SKM-1 (cell line): Measurements from ENCODE around the gene CRY2.

ENCODE experiments used
- DNase-seq: peaks from one replicate; lab custom pipeline; 2025; ENCODE audit not compliant: unreplicated experiment; lab: John Stamatoyannopoulos, UW

CRY2 gene

DNA sequence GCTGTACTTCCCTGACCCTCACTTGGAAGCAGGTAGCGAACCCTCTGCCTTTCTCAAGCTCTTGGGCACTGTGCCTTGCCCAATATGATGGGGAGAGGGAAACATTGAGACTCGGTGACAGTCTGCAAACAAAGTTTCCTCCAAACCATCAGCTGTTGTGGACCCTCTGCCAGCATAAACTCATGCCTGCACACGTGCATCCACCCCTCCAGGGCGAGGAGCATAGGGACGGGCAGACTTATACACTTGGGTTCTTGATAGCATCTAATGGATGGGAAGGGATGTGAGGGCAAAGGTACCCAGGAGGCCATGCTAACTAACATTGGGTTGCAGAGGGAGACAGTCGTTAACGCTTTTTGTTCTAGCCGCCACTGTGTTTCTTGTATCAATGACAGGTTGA, 29.9 kb downstream of the CRY2 start:
- no peak for DNase-seq

DNA sequence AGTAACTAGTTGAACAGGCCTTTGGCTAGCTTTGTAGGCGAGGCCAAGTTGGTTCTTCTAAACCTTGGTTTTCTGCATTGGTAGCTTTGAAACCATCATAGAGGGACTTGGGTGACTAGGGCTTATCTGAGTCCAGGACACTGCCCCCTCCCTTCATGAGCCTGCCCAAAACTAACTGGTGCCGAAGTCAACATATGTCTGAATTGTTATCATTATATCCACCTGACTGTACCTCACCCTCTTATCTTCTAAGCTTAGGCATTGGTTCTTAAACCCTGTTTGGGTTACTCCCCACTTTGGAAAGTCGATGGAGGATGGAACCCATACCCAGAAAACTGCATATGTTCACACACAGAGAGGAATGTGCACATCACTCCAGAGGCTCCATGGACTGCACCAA, 30.6 kb downstream of the CRY2 start:
- DNase-seq: no peak

DNA sequence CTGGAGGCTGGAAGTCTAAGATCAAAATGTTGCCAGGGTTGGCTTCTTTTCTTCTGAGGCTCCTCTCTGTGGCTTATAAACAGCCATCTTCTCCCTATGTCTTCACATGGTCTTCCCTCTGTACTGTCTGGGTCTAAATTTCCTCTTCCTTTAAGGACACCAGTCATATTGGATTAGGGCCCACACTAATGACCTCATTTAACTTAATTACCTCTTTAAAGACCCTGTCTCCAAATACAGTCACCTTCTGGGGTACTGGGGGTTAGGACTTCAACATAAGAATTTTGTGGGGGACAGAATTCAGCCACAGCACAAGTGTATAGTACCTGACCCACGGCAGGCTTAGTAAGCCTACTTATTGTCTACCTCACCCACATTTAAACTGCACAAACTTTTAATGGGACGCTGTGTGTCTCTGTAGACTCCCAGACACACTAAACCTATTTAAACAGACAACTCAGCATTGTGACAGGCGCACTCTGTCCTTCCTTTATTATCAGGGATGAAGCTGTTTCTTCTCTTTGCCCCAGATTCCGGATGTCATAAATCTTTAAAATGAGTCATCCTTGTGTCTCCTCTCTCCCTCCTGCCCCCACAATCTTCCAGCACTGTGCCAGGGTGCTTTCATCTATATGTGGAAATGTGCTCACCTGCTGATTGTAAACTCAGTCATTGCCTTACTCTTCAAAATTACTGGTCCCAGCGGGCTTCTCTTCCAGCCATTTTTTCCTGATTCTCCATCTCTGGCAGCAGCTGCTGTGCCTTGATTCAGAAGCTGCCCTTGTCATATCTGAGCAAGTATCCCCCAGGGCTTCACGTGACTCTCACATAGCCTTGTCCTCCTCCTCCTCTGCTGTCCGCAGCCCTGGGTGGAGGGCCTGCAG, 32.8 kb downstream of the CRY2 start:
- no peak for DNase-seq

DNA sequence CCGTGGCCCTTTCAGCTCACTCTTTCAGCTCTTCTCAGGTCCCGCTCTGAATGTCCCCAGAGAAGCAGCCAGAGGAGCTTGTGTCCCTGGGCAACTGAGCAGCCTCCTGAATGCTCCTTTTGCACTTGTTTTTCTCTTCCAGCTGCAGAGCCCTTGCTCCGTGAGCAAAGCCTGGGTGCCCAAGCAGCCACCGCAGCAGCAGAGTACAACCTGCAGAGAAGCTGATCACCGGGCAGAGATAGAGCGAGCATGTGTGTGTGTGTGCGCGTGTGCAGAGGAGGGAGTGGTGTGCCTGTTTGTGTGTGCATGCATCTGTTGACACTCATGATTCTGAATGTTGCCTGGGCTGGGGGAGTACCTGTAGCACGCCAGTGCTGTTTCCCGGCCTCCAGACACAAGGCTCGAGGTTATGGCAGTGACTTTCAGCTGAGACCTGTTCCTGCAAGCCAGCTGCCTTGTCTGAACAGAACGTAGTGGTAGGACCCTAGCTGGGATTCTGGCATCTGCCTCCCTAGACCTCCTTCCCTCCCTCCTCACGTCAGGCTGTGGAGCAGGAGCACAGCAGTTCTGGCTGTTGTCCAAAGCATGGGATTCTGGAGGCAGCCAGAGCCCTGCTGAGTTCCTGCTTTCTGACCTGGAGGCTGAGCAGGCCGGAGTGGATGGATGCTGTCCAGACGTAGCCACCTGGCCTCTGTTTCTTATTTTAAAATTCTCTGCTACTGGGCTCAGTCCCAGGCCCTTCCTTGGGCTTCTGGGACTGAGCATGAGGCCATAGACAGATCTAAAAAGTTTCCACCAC, 33.7 kb downstream of the CRY2 start:
- no peak for DNase-seq

DNA sequence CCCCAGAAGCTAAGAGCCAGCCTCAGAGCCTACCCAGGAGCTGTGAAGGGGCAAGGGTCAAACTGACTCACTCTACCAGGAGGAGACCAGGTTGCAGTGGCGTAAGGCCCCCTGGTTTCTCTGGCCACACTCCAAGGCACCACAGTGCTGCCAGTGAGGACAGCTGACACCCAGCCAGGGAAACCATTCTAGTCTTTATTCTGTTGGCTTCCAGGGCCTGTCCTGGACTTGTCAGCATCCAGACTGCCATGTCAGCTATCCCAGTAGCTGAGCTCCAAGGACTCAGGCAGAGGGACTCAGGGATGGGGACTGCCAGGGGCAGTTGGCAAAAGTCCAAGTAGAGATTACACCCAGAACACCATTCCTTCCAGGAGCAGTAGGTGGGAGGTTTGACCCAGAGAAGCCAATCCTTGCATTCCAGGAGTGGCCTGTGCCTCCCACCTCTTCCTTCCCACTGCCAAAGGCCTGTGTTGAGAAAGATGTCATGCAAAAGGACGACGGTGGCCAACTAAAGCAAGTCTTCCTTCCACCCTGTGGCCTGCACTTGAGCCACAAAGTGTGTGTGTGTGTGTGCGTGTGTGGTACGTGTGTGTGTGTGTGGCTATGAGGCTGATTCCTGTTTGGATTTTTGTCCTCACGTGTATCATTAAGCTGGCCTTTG, 34.6 kb downstream of the CRY2 start:
- DNase-seq: no peak

DNA sequence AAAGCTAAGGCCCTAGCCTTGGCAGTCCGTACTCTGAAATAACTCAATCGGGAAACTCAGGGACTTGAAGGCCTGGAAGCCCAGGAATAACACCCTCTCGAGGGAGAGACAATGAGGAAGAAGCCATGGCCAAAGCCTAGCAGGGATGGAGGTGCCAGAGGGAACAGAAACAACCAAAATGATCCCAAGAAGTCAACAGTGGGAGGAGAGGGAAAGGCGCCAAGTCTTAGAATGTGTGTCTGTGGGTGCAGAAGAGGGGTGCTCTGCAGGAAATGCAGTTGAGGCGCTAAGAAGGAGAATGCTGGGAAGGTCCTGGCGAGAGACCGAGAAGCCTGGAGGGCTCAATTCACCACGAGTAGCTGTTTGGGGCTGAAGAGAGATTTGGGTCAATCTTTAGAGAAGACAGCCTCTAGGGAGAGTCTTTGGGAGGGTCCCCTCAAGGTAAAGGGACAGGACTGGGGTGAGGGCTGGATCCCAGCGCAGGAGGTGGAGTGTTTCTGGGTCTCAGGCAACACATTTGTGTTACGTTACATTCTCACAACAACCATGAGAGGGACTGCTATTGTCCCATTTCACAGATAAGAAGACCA, 37.4 kb downstream of the CRY2 start:
- DNase-seq: no peak

DNA sequence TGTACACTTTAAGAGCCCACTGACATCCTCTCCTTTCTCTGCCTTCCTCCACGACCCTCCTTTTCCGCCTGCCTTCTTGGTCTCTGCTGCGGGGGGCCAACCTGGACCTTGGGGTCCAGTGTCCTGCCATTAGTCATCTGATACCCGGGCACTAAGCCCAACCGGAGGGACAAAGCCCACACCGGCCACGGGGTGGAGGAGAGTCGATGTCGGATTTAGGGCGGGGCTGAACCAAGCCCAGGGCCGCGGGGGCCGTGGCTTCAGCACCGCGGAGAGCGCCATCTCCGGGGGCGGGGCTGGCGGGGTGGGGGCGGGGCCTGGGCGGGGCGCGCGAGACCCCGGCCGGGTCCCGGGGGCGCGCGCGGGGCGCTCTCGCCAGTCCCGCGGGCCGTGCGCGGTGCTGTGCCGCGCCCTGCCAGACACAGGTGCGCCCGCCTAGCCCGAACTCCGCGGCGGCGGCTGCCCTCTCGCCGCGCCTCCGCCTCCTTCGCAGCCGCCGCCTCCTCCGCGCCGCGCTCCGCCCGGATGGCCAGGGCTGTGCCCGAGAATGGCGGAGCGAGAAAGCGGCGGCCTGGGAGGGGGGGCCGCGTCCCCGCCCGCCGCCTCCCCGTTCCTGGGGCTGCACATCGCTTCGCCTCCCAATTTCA, 38.1 kb downstream of the CRY2 start, which contains the start of gene MAPK8IP1:
Gene MAPK8IP1 (plus strand): TSS at position 378 of the 647 bp plus-strand sequence. CDS start 170 bp downstream, at position 548.
- no peak for DNase-seq

DNA sequence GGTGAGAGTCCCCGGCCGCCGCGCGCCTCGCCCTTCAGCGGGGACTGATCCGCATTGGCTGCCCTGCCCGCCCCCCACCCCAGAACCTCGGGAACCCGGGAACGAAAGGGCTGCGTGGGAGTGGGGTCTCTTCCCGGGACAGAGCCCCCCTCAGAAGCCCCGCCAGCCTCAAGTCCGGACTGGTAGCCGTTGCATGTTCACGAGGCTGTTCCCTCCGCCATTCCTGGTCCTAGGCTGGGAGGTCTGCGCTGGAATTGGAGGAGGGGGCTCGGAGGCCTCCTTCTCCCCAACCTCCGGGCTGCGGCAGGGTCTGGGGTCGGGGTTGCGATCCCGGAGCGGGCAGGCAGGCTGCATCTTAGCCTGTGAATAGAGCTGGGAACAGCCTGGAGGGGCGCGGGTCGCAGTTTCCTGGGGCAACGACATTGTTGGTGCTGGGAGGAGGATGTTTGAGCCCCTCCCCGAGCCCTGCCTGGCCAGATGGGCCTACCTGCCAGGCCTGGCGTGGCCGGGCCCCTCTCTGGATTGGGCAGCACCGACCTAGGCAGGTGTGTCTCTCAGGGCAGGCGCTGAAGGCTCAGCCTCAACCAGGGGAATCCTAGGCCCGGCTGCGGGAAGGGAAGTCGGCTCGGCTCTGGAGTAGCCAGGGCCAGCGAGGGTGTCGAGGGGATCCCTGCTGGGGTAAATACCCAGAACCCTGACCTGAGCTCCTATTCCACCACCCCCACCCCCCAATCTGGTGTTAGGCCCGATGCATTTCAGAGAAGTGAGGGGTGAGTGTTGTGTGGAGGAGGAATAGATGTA, 38.8 kb downstream of the CRY2 start:
- no peak for DNase-seq

DNA sequence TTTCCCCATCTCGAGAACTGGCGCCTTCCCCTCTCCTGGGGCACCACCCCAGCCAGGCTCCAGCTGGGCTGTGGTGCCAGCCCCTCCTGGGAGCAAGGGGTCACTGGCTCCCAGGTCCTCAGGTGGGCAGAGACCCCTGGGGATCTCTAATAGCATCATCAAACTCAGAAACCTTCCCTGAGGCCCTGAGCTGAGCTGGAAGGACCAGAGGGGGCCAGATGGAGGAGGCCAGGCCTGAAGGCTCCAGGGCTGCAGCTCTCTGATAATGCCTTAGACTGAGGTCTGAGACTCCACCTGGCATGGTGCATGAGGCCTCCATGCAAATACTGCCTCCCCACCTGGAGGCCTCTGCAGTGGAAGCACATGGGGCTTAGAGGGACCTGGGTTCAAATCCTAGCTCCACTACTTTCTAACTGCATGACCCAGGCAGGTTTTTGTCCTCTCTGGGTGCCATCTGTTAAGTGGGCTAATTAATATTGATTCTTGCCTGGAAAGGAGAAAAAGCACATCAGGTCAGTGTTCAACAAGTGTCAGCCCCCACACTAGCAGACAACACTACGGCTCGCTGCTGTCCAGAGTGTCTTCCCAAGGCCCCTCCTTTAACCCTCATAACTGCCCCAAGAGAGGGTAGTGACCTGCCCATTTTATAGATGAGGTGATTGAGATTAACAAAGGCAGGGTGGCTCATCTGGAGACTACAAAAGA, 39.7 kb downstream of the CRY2 start:
- no peak for DNase-seq

DNA sequence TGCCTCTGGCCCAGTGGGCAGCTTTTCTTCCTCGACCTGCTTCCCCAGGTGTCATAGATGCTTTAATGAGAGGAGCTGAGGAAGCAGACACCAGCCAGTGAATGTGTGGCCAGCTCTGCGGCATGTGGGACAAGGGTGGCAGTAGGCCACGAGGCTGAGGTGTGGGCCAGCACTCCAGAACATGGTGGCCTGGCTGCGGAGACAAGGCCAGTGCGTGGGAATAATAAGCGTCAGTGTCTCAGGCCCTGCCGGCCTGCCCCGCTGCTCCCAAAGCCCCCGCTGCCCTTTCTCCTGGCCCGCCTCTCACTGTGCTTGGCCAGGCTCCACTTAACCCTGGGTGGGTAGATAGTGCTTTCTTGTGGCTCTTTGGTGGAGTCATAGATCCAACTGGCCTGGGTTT, 40.3 kb downstream of the CRY2 start:
- no peak for DNase-seq

DNA sequence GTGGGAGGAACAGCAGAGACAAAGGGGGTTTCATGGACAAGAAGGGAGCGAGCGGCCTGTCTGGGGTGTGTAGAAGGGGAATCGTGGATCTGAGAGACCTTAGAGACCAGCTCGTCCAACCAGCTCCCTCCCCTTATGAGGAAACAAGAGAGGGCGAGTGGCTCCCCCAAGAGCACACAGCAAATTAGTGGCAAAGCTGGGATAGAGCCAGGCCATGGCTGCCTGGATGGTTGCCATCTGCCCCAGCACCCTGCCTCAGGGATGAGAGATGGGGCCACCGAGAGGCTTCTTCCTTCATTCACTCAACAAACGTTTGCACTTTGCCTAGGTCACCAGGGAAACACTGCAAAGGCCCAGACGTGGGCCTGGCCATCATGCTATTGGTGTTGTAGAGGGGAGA, 42.3 kb downstream of the CRY2 start:
- DNase-seq: no peak

DNA sequence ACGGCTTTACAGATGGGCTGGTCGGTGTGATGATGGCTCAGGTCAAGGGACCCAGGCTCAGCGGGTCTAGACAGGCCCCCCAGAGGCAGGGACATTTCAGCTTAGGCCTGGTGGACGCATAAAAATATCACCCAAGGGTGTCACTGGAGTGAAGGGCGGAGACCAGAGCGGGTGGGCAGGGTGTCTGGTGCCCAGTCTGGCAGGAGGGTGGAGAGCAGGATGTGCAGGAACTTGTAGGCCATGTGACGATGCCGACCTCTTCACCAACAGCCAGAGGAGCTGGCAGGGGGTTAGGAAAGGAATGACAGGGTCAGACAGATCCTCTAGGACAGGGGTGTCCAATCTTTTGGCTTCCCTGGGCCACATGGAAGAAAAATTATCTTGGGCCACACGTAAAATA, 42.7 kb downstream of the CRY2 start:
- no peak for DNase-seq

DNA sequence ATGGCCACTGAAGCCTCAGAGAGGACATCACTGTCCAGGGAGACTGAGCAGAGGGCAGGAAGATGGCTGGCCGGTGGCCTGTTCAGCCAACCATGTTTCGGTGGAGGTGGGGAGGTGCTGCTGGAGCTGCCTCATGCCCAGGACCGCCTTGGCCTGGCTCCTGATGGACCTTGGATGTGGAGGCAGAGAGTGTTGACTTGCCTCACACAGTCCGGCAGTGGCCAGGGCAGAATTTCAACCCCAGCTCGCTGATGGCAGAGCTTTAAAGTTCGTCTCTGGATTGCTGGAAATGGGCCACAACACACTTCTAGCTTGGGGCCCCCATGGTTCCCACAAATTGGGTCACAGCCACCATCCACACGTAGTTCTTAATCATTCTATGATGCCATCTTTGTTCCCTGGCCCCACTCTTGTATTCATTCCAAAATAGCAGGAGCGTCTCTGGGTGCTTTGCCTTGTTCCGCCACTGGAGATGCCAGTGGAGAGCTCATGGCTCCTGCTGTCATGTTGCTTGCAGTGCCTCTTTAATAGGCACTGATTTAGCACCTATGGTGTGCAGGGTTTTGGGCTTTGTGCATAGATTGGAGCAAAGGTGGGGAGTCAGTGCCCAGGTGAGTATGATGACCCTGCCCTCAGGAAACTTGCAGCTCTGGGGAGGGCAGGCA, 43.7 kb downstream of the CRY2 start:
- no peak for DNase-seq

DNA sequence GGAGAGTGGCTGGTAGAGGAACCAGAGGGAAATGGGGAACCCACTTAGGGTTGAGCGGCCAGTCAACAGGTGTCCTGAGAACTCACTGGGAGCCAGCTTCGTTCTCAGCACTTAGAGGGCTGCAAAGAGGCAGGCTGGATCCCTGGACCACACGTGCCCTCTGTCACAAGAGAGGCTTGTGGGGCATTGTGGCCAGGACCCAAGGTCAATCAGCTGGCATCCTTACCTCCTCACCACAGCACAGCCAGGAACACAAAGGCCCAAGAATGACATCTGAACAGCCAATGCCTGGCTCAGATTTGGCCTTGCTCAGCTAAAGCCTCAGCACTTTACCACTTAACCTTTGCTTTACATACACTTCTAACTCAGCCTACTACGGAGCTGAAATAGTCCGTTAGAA, 45.6 kb downstream of the CRY2 start:
- DNase-seq: no peak

DNA sequence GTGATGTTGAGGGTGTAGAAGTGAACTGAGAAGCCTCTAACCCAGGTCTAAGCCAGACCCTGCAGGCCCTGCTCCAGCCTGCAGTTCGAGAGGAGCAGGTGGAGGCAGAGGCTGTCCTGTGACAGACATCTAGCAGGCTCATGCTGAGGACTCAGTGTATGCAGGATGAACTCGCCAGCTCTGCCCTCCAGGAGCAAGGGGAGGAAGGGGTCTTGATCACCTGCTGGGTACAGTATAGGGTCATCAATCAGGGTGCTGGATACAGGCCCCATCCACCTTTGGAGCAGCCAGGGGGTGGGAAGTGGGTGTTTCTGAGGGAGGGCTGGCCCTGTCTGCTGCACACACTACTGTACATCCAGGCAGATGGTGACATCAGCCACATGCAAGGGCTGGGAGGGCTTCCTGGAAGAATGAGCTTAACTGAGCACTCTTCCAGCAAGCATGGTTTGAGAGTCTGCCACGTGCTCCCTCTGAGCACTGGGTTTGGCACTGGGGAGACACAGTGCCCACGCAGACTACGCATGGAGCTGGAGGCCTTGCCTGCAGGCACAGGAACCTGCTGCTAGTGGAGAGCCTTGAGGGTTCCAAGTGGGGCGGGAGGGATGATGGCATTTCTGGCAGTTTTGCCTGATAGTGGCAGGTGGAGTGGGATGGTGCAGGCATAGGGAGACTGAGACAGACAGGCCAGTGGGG, 47.4 kb downstream of the CRY2 start:
- DNase-seq: no peak

DNA sequence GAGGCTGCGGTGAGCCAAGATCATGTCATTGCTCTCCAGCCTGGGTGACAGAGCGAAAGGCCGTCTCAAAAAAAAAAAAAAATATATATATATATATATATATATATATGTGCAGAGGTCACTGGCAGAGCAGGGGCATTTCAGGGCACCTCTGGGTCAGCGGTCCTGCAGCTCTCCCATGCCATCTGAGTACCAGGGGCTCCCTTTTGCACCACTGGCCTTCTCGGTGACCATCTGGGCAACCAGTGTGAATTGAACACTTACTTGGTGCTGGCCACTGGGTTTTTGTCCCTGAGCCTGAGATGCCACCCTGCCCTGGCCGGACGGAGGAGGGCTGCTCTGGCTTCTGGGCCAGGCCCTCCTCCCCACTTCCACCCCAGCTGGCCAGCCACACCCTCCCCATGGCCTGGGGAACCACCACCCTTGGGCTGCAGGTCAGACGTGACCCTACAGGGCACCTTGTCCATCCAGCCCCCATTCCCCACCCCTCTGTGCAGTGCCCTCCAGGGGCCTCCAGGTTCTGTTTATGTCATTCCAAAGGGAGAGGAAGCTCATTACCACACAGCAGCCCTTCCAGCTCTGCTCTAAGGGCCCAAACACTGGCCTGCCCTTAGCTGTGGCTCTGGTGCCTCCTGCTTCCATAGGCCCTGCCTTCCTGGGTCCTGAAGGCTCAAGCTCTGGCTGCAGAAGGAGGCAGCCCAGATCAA, 48.4 kb downstream of the CRY2 start:
- DNase-seq: no peak

DNA sequence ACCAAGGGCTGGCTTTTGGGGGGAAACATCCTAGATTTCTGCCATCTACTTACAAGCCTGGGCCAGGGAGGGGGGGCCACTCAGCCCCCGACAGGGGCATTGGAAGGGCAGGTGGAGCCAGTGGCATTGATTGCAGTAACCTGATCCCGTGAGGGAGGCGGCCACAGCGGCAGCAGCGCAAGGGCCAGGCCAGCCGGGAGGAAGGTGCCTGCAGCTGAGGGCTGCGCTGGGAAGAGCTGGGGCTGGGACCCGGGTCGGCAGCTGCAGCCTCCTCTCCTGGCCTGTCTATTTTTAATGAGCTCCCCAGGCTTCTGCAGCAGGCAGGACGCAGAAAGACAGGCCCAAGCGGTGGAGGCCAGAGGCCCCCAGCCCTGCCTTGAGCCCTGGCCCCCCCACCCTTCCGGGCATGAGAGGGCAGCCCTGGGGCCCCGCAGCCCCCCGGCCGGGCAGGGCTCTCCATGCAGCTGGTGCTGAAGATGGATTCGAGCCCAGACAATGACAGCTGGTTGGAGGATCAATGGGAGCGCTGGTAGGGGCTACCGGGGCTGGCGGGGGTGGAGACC, 49.2 kb downstream of the CRY2 start:
- no peak for DNase-seq
